Fibroblast of peridontal ligament (primary cell): ENCODE data around the gene RSPH9.
A peak's percentile ranks its signal among the peaks of the same experiment; 100 is the strongest.

ENCODE experiments used
- DNase-seq: peaks from one replicate; pipeline ENCODE4 v3.0.0-alpha.2; 2010; ENCODE audit errors: extremely low read depth

RSPH9 gene

GRCh38 chr6:43644940-43645612, at the start of gene RSPH9:
Gene RSPH9 (plus strand): TSS chr6:43645036. CDS start chr6:43645099, 63 bp downstream.
- DNase-seq = peak; percentile 45

- peak; percentile 64 for DNase-seq
These were observed 44.2 kb upstream of the RSPH9 start for GRCh38 chr6:43600595-43600994.

- DNase-seq = peak; percentile 87
These were observed 40.7 kb upstream of the RSPH9 start for GRCh38 chr6:43604174-43604573.

GRCh38 chr6:43606019-43606418, 38.8 kb upstream of the RSPH9 start:
- no peak for DNase-seq

- peak; percentile 90 for DNase-seq
These were observed 36.5 kb upstream of the RSPH9 start for GRCh38 chr6:43608310-43608763.

- no peak for DNase-seq
These were observed 36.0 kb upstream of the RSPH9 start for GRCh38 chr6:43608807-43609206.

GRCh38 chr6:43609402-43609801, 35.4 kb upstream of the RSPH9 start:
- DNase-seq = no peak

GRCh38 chr6:43610431-43610830, 34.4 kb upstream of the RSPH9 start:
- DNase-seq = no peak

- no peak for DNase-seq
These were observed 31.0 kb upstream of the RSPH9 start for GRCh38 chr6:43613721-43614395.

- no peak for DNase-seq
These were observed 30.5 kb upstream of the RSPH9 start for GRCh38 chr6:43614396-43614730.

GRCh38 chr6:43616725-43617472, 27.9 kb upstream of the RSPH9 start:
- DNase-seq = no peak

GRCh38 chr6:43621078-43621835, 23.6 kb upstream of the RSPH9 start:
- no peak for DNase-seq

GRCh38 chr6:43621836-43622180, 23.0 kb upstream of the RSPH9 start:
- no peak for DNase-seq

GRCh38 chr6:43622541-43622940, 22.3 kb upstream of the RSPH9 start:
- DNase-seq = no peak

GRCh38 chr6:43623880-43624785, 20.7 kb upstream of the RSPH9 start:
- no peak for DNase-seq

- DNase-seq = no peak
These were observed 20.0 kb upstream of the RSPH9 start for GRCh38 chr6:43624786-43625288.

- DNase-seq = no peak
These were observed 19.3 kb upstream of the RSPH9 start for GRCh38 chr6:43625393-43625992.

- peak; percentile 99 for DNase-seq
These were observed 17.6 kb upstream of the RSPH9 start for GRCh38 chr6:43627008-43627825.

- DNase-seq = peak; percentile 60
These were observed 16.3 kb upstream of the RSPH9 start for GRCh38 chr6:43628393-43629103.
